DOHH2 (cell line): Measurements from ENCODE around the gene KRTAP19-8.

Experiments
- EZH2phosphoT487 ChIP-seq: fragments of 200-600 bp; sonication (generic); IDR thresholded peaks from 2 replicates; pipeline ENCODE4 v1.6.1; 2017; ENCODE audit warnings: borderline replicate concordance, mild to moderate bottlenecking, antibody characterized with exemption, low read length, moderate library complexity, mixed read lengths
- TF ChIP-seq, protein P1 (sequence below): fragments of 200-600 bp; sonication (generic); IDR thresholded peaks from one replicate; pipeline ENCODE4 v1.5.1; 2014; ENCODE audit warnings: antibody characterized with exemption, mild to moderate bottlenecking, low read depth, low read length; ENCODE audit not compliant: poor library complexity, severe bottlenecking

- TF ChIP-seq, protein P1, sequence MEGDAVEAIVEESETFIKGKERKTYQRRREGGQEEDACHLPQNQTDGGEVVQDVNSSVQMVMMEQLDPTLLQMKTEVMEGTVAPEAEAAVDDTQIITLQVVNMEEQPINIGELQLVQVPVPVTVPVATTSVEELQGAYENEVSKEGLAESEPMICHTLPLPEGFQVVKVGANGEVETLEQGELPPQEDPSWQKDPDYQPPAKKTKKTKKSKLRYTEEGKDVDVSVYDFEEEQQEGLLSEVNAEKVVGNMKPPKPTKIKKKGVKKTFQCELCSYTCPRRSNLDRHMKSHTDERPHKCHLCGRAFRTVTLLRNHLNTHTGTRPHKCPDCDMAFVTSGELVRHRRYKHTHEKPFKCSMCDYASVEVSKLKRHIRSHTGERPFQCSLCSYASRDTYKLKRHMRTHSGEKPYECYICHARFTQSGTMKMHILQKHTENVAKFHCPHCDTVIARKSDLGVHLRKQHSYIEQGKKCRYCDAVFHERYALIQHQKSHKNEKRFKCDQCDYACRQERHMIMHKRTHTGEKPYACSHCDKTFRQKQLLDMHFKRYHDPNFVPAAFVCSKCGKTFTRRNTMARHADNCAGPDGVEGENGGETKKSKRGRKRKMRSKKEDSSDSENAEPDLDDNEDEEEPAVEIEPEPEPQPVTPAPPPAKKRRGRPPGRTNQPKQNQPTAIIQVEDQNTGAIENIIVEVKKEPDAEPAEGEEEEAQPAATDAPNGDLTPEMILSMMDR: no peak
- no peak for TF ChIP-seq EZH2phosphoT487
Observed at GRCh38 chr21:31087639-31088473, 49.6 kb upstream of the KRTAP19-8 start.
